GM18867 (cell line): ENCODE data around the gene FOXK1.
"Not testable (repeated sequence)": the region's sequence is repeated elsewhere in the genome, so short reads cannot be mapped to it uniquely, and the experiment has no call there.

Source experiments
- ATAC-seq: cut with Tn5 transposase; IDR thresholded peaks from one replicate; pipeline ENCODE4 v1.9.1; 2021; ENCODE audit warnings: mild to moderate bottlenecking, moderate library complexity; ENCODE audit not compliant: unreplicated experiment

The FOXK1 gene

DNA sequence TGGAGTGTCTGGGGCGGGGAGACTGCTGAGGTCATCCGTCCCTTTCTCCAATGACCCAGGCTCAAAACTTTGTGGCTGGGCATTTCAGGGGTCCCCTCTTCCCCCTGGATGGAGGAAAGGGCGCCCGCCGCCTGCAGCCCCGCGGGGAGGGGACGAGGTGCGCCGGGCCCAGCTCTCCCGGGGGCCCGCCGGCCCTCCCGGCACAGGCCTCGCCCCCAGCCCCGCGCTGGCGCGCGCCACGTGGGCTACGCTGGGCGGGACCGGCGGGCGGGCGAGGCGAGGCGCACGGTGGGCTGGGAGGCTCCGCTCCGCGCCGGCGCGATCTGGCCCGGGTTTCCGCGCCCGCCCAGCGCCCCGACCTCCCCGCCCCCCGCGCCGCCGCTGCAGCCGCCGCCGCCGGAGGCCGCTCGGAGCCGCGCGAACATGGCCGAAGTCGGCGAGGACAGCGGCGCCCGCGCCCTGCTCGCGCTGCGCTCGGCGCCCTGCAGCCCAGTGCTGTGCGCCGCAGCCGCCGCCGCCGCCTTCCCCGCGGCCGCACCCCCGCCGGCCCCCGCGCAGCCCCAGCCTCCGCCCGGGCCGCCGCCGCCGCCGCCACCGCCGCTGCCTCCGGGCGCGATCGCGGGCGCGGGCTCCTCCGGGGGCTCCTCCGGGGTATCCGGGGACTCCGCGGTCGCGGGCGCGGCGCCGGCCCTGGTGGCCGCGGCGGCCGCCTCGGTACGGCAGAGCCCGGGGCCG, at the start of gene FOXK1:
Gene FOXK1 (plus strand): TSS at position 410 of the 735 bp plus-strand sequence. CDS start 14 bp downstream, at position 424.
- peak; percentile 68 for ATAC-seq

DNA sequence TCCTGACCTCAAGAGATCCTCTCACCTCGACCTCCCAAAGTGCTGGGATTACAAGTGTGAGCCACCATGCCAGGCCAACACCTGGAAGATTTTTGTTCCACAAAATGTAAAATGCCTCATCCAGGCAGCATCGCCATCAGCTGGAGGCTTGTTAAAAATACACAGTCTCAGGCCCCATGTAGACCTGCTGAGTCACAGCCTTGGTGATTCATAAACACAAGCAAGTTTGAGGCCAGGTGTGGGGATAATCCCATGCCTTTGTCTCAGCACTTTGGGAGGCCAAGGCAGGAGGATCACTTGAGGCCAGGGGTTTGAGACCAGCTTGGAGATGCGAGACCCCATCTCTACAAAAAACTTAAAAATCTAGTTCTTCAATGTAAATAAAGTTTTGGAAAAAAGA, 49.1 kb upstream of the FOXK1 start:
- ATAC-seq, result no peak

- no peak for ATAC-seq
Observed at GRCh38 chr7:4634166-4634565, 47.9 kb upstream of the FOXK1 start.

DNA sequence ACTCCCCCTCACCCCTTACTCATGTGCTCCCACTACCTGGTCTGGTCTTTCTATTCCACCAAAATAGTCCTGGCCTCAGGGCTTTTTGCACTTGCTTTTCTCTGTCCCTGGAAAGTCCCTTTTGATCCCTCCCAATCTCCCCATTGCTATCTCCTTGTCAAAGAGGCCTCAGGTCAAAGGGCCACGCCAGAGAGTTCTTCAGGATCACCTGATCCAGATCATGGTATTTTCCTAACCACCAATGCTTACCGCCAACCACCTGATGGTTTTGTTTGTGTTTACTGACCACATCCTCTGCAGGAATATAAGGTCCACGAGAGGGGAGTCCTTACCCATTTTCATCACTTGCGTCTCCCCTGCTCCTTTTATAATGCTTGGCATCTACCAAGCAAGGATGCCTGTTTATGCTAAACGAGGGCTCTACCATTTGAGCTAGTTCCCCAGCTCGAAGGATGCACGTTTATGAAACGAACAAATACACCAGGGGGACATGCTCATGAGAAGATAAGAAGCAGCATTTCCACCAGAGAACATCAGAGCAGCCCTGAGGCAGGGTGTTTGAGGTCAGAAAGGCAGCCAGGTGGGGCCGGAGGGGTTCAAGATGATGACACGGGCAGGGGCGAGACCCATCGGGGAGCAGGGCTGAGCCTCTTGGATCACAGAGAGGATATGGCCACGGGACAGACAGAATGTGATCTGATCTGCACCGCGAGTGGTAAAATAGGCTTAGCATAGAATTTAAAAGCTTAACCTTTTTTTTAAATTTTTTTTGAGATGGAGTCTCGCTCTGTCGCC, 43.1 kb upstream of the FOXK1 start:
- no peak for ATAC-seq

GRCh38 chr7:4641091-4641666, 40.9 kb upstream of the FOXK1 start:
- no peak for ATAC-seq

DNA sequence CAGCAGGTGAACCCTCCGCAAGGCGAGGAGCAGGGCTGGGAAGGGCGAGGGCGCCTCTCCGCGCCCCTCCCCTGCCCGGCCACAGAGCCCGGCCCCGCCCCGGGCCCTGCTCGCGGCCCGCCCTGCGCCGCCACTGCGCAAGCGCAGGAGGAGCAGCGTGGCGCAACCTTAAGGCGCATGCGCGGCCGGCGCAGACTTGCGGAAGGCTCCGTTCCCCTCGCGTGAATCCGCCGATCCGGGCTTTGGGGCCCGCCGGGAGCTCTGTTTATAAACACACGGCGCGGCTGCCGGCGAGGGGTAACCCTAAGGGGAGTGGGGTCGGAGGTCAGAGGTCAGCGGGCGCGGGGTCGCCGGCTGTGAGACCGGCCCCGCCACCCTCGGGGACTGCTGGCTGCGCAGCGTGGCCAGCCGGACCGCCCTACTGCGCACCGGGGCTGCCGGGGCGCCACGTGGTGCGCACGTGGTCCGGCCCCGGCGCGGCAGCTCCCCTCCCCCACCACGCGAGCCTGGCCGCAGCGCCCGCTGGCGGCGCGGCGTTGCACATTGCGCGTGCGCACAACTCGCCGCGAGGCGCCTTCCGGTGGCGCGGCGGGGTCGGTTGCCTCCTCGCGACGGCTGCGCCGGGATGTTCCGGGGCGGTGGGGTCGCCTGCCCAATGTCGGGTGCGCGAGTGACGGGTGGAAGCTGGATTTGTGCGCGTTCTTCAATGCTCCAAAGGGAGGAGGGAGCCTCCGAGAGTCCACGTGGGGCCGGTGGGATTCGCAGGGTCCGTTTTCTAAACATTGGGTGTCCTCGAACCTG, 40.2 kb upstream of the FOXK1 start:
- peak; percentile 82 for ATAC-seq

DNA sequence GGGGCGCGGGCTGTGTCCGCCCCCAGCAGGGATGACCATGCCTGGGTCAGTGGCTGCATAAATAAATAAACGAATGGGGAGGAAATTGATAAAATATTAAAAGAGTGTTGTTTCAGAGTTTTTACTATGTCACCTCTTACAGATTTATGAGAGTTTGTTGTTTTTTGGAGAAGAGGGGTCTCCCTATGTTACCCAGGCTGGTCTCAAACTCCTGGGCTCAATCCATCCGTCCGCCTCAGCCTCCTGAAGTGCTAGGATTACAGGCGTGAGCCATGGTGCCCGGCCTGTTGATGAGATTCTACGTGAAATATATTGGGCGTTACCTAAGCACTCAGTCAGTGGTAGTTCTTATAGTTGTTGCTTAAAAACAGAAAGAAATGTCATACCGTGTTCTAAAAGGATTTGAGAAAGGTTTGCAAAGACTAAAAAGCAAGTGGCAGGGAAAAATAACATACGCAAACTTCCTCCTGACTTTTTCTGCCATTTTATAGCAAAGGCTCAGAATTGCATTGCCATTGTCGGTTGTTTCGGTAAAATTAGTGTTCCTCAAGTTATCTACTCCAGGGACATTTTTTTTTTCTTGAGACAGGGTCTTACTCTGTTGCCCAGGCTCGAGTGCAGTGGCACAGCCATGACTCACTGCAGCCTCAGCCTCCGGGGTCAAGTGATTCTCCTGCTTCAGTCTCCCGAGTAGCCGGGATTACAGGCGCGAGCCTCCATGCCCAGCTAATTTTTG, 39.5 kb upstream of the FOXK1 start:
- ATAC-seq, result no peak

GRCh38 chr7:4643204-4643471, 39.0 kb upstream of the FOXK1 start:
- not testable (repeated sequence) for ATAC-seq

DNA sequence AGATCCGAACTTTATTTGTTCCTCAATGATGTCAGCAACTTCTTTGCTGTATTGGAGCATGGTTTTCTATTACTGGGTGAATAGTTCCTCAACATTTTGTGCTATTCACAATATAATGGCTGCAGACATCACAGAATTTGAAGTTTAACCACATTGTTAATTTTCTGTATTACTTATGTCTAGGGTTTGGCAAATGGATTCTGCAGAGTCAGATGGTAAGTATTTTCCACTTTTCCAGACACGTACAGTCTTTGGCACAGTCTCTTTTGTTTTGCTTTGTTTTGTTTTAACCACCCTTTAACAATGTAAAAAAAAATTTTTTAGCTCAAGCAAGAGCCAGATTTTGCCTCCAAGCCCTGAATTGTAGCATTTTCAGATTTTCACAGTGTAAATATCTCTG, 36.8 kb upstream of the FOXK1 start:
- ATAC-seq, result no peak

DNA sequence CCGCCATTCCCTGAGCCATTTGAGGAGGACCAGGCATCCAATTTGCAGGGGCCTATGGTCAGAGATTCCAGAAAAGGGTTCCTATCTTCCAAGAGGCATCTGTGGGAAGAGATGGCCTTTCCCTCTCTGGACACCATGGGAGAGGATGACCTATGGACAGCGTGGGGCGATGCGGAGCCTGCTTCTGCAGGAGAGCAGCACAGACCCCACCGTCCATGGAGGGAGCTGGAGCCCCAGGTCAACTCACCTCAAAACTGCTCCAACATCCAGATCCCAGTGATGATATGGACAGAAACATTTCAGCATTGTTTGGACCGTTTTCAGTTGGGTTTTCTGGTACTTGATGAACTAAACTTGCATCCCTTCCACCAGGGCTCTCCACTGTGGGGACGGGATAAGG, 34.0 kb upstream of the FOXK1 start:
- no peak for ATAC-seq

DNA sequence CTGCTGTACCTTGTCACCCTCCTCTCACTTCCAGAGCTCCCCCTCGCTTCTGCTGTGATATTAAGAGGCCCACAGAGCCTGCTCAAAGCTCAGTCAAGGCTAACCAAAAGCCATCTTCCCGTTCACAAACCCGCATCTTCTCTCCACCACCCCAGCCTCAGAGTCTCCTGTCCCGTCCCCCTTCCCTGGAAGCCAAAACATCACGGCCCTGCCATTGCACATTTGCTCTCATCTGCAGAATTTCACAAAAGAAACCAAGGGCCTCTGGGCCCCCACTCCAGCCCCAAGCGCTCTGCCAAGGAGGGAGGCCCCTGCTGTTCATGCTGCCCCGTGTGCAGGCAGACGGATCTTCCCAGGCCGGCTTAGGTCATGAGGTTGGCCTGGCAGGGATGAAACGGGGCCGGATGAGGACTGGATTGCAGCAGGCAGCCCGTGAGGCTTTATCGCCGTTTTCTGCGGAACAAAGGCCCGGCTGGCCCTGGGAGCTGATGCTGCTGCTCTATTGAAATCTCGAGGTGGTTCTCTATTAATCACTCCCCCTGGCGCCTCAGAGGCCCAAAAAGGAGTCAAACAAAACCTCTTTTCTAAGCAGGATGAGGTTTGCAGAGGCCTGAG, 31.6 kb upstream of the FOXK1 start:
- ATAC-seq, result no peak

GRCh38 chr7:4653771-4654170, 28.3 kb upstream of the FOXK1 start:
- ATAC-seq, result no peak

GRCh38 chr7:4655311-4655710, 26.8 kb upstream of the FOXK1 start:
- ATAC-seq, result no peak

DNA sequence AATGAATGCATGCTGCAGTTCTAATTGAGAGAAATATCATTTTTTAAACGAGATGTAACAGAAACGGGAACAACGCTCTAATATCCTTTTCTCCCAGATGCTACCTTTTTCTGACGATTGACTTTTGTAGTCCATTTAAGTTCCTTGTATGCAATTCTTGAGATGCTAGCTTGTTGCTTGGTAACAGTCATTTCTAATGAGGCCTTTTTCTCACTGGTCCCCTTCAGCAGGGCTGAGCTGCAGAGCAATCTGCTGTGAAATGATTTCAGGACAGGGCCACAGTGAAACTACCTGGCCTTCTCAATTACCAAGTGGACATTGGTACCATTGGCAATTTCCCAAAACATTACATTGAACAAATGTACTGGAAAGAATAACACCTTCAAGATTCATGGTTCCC, 26.2 kb upstream of the FOXK1 start:
- ATAC-seq, result no peak

- no peak for ATAC-seq
Observed at GRCh38 chr7:4657640-4658417, 24.3 kb upstream of the FOXK1 start.

- no peak for ATAC-seq
Observed at GRCh38 chr7:4659551-4660286, 22.4 kb upstream of the FOXK1 start.

DNA sequence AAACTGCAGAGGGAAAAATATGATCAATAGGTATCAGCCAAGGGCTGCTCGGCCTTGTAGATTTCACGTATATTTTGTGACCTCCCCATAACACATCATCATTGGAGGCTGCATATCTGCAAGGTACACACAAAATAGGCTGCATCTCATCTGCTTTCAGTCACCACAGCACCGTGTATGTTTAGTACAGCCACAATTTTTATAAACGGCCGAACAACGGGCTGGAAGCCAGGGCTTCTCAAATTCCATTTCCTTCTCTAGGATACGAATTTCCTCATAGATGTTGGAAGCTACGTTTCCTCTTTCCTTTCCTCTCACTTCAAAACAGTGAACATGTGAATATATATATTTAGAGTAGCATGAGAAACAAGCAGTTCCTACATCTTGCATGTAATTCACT, 20.2 kb upstream of the FOXK1 start:
- ATAC-seq, result no peak

DNA sequence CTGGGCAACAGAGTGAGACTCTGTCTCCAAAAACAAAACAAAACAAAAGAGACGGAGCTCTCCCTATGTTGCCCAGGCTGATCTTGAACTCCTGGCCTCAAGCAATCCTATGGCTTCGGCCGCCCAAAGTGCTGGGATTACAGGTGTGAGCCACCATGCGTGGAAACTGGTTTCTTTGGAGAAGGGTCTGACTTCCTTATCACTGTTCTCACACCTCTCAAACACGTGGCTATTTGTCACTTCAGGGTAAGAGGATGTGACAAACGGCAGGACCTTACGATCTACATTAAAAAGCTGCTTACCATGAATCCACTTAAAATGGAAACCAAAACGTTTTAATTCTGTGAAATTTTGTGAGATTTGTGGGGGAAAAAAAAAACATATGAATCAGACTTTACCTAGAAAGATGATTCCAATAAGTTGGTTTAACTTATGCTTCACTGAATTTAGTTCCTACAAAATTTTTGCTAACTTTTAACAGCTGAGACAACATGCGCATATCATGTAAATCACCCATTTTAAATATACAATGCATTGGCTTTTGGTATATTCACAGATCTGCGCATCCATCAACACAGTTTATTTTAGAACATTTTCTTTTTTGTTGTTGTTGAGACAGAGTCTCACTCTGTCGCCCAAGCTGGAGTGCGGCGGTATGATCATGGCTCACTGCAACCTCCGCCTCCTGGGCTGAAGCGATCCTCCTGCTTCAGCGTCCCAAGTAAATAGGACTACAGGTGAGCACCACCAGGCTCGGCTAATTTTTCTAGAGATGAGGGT, 18.7 kb upstream of the FOXK1 start:
- no peak for ATAC-seq
